AG04450 (cell line): ENCODE data around the gene CDH4. TPM values are rescaled to one million over a fixed set of nuclear protein-coding genes. Genes with fewer than 3 reads are reported as not detected.
A peak's percentile ranks its signal among the peaks of the same experiment; 100 is the strongest.

Experiments
- CTCF ChIA-PET: fragments of 300-600, 350-600 bp; formaldehyde crosslinking; extraction: SDS; loops from one replicate; lab custom pipeline; 2022; ENCODE audit warnings: antibody characterized with exemption, inconsistent platforms; lab: Charles Lee
- POLR2A ChIA-PET: fragments of 350-600 bp; formaldehyde crosslinking; extraction: SDS; loops from one replicate; lab custom pipeline; 2021; ENCODE audit warnings: antibody characterized with exemption, inconsistent platforms; lab: Yijun Ruan, JAX
- DNase-seq: peaks from one replicate; pipeline ENCODE4 v3.0.0-alpha.2; 2011; ENCODE audit warnings: low read depth, low spot score
- H3K27ac ChIP-seq: one replicate; pipeline ENCODE4 v1.5.1; 2012; ENCODE audit warnings: low read depth, low read length, control low read depth
- H3K27me3 ChIP-seq: one replicate; pipeline ENCODE4 v1.6.0; 2012; ENCODE audit warnings: low read length; ENCODE audit not compliant: control insufficient read depth, insufficient read depth
- H3K4me3 ChIP-seq: 2 replicates; pipeline ENCODE4 v1.5.1; 2011; ENCODE audit warnings: mild to moderate bottlenecking, low read depth, low read length, control low read depth
- H3K9me3 ChIP-seq: 2 replicates; pipeline ENCODE4 v1.5.1; 2012; ENCODE audit warnings: low read length; ENCODE audit not compliant: control insufficient read depth, insufficient read depth
- CTCF ChIP-seq: IDR thresholded peaks from 2 replicates; pipeline ENCODE4 v1.5.1; 2011; ENCODE audit warnings: low read depth, low read length, control low read depth, inconsistent platforms
- polyA plus RNA-seq: library from polyadenylated mRNA; depleted of rRNA; stranded (reverse); fragments of >200 nt; gene quantifications from 2 replicates; pipeline ENCODE4 v1.2.3, GENCODE V29; 2011

The CDH4 gene
- polyA plus RNA-seq, 1 experiment = 1.6 TPM

- no peak for DNase-seq
- no peaks in the 10 kb centered on the region for H3K27me3 ChIP-seq
- peaks cover 13% of the 10 kb centered on the region for H3K9me3 ChIP-seq
- no peak overlapping the region for H3K27ac ChIP-seq
- ChIA-PET POLR2A (interaction anchor here (0.7 kb wide), 1 partner anchor 111 kb away, joined by 4 read pairs; no protein-coding TSS in a partner anchor), CTCF (no interaction called here)
- no peak for TF ChIP-seq CTCF
- H3K4me3 ChIP-seq = peak overlapping the region; percentile 33
Observed at GRCh38 chr20:61387204-61387953, 135.3 kb downstream of the CDH4 start.

- no peak for TF ChIP-seq CTCF
- peaks cover 11% of the 10 kb centered on the region for H3K9me3 ChIP-seq
- H3K27me3 ChIP-seq = no peaks in the 10 kb centered on the region
- no peak overlapping the region for H3K4me3 ChIP-seq
- H3K27ac ChIP-seq = no peak overlapping the region
- CTCF ChIA-PET = no interaction called here
- no peak for DNase-seq
- POLR2A ChIA-PET = interaction anchor here (0.7 kb wide), 1 partner anchor 110 kb away, joined by 4 read pairs; no protein-coding TSS in a partner anchor
Observed at GRCh38 chr20:61387954-61388348, 135.9 kb downstream of the CDH4 start.

GRCh38 chr20:61389077-61389476 lies 137.0 kb downstream of the CDH4 start:
- H3K27me3 ChIP-seq = no peaks in the 10 kb centered on the region
- no peak overlapping the region for H3K27ac ChIP-seq
- ChIA-PET POLR2A (no interaction called here), CTCF (no interaction called here)
- H3K4me3 ChIP-seq = no peak overlapping the region
- no peak for TF ChIP-seq CTCF
- peaks cover 11% of the 10 kb centered on the region for H3K9me3 ChIP-seq
- DNase-seq = no peak

GRCh38 chr20:61391185-61391584 lies 139.1 kb downstream of the CDH4 start:
- ChIA-PET POLR2A (no interaction called here), CTCF (no interaction called here)
- TF ChIP-seq CTCF = no peak
- Histone ChIP-seq H3K4me3 (no peak overlapping the region), H3K27me3 (no peaks in the 10 kb centered on the region), H3K9me3 (peaks cover 11% of the 10 kb centered on the region), H3K27ac (no peak overlapping the region)
- DNase-seq = no peak

- Histone ChIP-seq H3K9me3 (peaks cover 11% of the 10 kb centered on the region), H3K4me3 (no peak overlapping the region), H3K27ac (no peak overlapping the region), H3K27me3 (no peaks in the 10 kb centered on the region)
- no peak for DNase-seq
- ChIA-PET CTCF (no interaction called here), POLR2A (no interaction called here)
- no peak for TF ChIP-seq CTCF
Observed at GRCh38 chr20:61391812-61392520, 139.9 kb downstream of the CDH4 start.
